ENCODE measurements around the gene MCRS1. TPM values are rescaled to one million over a fixed set of nuclear protein-coding genes. Genes with fewer than 3 reads are reported as not detected.
A peak's percentile ranks its signal among the peaks of the same experiment; 100 is the strongest.

MCRS1 gene
- total RNA-seq, 2 experiments from 2014 or later, result 48.2 to 58.2 TPM

GRCh38 chr12:49580572-49581535 is 12.9 kb upstream of the MCRS1 start:
- H3K27ac Mint-ChIP-seq, result peak overlapping the region; percentile 68
- no peaks in the 10 kb centered on the region for H3K27me3 Mint-ChIP-seq
- CTCF ChIA-PET, result interaction anchor here (0.6 to 3.2 kb wide), 33 partner anchors 10 to 695 kb away, joined by 3 to 20 read pairs (median 3); partner anchors contain the start of genes DNAJC22 and FAM186B

DNA sequence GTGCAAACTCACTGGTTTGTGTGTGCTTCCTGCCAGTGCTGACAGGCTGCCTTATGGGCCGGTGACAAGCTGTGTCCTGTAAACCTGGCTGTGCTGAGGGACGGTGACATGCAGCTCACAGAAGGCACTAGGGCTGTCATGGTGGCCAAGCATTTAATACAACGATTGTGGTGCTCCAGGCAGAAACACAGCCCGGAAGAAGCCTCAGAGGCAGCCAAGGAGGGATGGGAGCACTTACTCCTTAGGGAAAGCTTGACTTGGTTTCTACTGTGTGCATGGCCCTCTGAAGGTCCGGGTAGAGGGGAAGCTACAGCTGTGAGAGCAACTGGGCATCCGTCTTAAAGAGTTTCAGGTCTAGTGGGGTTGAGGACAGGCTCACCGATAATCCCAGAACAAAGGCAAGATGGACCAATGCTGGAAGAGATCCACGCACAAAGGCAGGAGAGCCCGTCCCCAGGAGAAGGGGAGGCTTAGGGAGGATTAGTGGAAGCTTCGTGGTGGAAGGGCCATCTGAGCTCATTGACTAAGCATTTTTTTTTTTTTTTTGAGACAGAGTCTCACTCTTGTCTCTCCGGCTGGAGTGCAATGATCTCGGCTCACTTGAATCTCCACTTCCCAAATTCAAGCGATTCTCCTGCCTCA is 10.7 kb upstream of the MCRS1 start:
- intact Hi-C loops (cut with DNase I, micrococcal nuclease), result no loop called here
- H3K27ac Mint-ChIP-seq, result no peak overlapping the region
- H3K36me3 Mint-ChIP-seq (ENCODE audit: low read depth), result peaks cover 12% of the 10 kb centered on the region
- ATAC-seq, result no peak
- H3K4me3 Mint-ChIP-seq, result no peak overlapping the region
- ChIA-PET POLR2A (no interaction called here), CTCF (interaction anchor here (0.6 to 3.2 kb wide), 4 partner anchors 26 to 1433 kb away, joined by 3 to 20 read pairs (median 4); partner anchors contain the start of gene SPATS2)
- peaks cover 21% of the 10 kb centered on the region for H3K4me1 Mint-ChIP-seq
- H3K9me3 Mint-ChIP-seq (ENCODE audit: low read depth), result no peaks in the 10 kb centered on the region
- H3K27me3 Mint-ChIP-seq, result no peaks in the 10 kb centered on the region
- DNase-seq, result no peak

More at GRCh38 chr12:49580572-49581535, 12.9 kb upstream of the MCRS1 start:
- Mint-ChIP-seq H3K36me3 (ENCODE audit: low read depth) (peaks cover 11% of the 10 kb centered on the region), H3K9me3 (ENCODE audit: low read depth) (no peaks in the 10 kb centered on the region), H3K4me1 (peaks cover 21% of the 10 kb centered on the region), H3K4me3 (no peak overlapping the region)
- DNase-seq, result peak; percentile 77
- intact Hi-C loops (cut with DNase I, micrococcal nuclease), result loop anchor here in 1 of 2 experiments (1.0 to 2.0 kb wide), 3 partner anchors 42 to 223 kb away; partner anchors contain the start of gene PRPF40B
- POLR2A ChIA-PET, result interaction anchor here (0.6 kb wide), 1 partner anchor 182 kb away, joined by 3 read pairs; no protein-coding TSS in a partner anchor
- peak; percentile 84 for ATAC-seq

- no peak overlapping the region for H3K4me3 Mint-ChIP-seq
- H3K36me3 Mint-ChIP-seq (ENCODE audit: low read depth), result peaks cover 11% of the 10 kb centered on the region
- no peak overlapping the region for H3K27ac Mint-ChIP-seq
- no peaks in the 10 kb centered on the region for H3K27me3 Mint-ChIP-seq
- ATAC-seq (no peak), DNase-seq (no peak)
- ChIA-PET CTCF (interaction anchor here (0.5 to 1.3 kb wide), 2 partner anchors 37 to 107 kb away, joined by 3 to 5 read pairs; no protein-coding TSS in a partner anchor), POLR2A (no interaction called here)
- H3K4me1 Mint-ChIP-seq, result peaks cover 21% of the 10 kb centered on the region
- intact Hi-C loops (cut with DNase I, micrococcal nuclease), result no loop called here
- no peaks in the 10 kb centered on the region for H3K9me3 Mint-ChIP-seq (ENCODE audit: low read depth)
Measured at GRCh38 chr12:49577589-49578315, 9.8 kb upstream of the MCRS1 start.

- no peak for DNase-seq
- intact Hi-C loops (cut with DNase I, micrococcal nuclease), result loop anchor here (1.0 to 10.0 kb wide), 13 partner anchors 54 to 599 kb away; partner anchors contain the start of genes PRPF40B (in 2 of the 2), SPATS2 (in 2 of the 2), BCDIN3D (in 1 of the 2) and CERS5 (in 1 of the 2)
- Mint-ChIP-seq H3K4me3 (peak overlapping the region; percentile 90), H3K27ac (peak overlapping the region; percentile 95), H3K27me3 (no peaks in the 10 kb centered on the region), H3K4me1 (peaks cover 37% of the 10 kb centered on the region), H3K36me3 (ENCODE audit: low read depth) (peaks cover 9% of the 10 kb centered on the region), H3K9me3 (ENCODE audit: low read depth) (no peaks in the 10 kb centered on the region)
- ChIA-PET POLR2A (no interaction called here), CTCF (interaction anchor here (0.6 to 1.4 kb wide), 5 partner anchors 12 to 499 kb away, joined by 3 to 4 read pairs (median 3); partner anchors contain the start of gene RHEBL1)
- ATAC-seq, result peak; percentile 37
Measured at GRCh38 chr12:49568442-49569162, 660 bp upstream of the MCRS1 start.

- Mint-ChIP-seq H3K9me3 (ENCODE audit: low read depth) (no peaks in the 10 kb centered on the region), H3K4me3 (peak overlapping the region; percentile 90), H3K27ac (peak overlapping the region; percentile 95), H3K4me1 (peaks cover 37% of the 10 kb centered on the region), H3K36me3 (ENCODE audit: low read depth) (peaks cover 12% of the 10 kb centered on the region), H3K27me3 (no peaks in the 10 kb centered on the region)
- intact Hi-C loops (cut with DNase I, micrococcal nuclease), result loop anchor here (1.0 to 10.0 kb wide), 6 partner anchors 200 to 549 kb away; partner anchors contain the start of genes BCDIN3D (in 1 of the 2), PRKAG1 (in 1 of the 2), RACGAP1 (in 1 of the 2) and SPATS2 (in 1 of the 2)
- ATAC-seq (peak; percentile 31), DNase-seq (no peak)
- ChIA-PET CTCF (interaction anchor here (0.6 to 1.7 kb wide), 7 partner anchors 13 to 553 kb away, joined by 3 to 8 read pairs (median 4); partner anchors contain the start of gene PRPF40B), POLR2A (interaction anchor here (0.7 to 1.2 kb wide), 3 partner anchors 19 to 284 kb away, joined by 4 to 5 read pairs (median 5); no protein-coding TSS in a partner anchor)
Measured at GRCh38 chr12:49567302-49567610, 686 bp downstream of the MCRS1 start.

DNA sequence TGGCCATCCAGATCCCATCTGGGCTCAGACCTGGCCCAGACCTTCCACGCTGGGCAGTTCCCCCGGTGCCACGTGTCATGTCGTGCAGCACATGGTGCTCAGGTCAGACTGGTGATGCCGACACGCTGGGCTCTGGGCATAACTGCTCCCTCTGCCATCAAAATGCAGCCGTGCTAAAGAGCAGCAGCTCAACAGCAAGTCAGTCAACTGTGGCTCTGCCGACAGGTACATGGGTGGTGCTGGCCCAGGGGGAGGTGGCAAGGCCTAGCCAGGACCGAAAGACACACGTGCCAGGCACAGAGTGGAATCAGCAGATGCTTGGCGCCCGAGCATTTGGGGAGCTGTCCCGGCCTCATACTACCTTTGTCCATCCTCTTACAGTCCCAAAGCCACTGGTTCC is 1.6 kb downstream of the MCRS1 start:
- H3K36me3 Mint-ChIP-seq (ENCODE audit: low read depth), result peaks cover 17% of the 10 kb centered on the region
- H3K9me3 Mint-ChIP-seq (ENCODE audit: low read depth), result no peaks in the 10 kb centered on the region
- ATAC-seq (no peak), DNase-seq (no peak)
- H3K4me3 Mint-ChIP-seq, result peak overlapping the region; percentile 90
- CTCF ChIA-PET, result interaction anchor here (0.6 to 1.7 kb wide), 5 partner anchors 14 to 552 kb away, joined by 3 to 8 read pairs (median 3); no protein-coding TSS in a partner anchor
- intact Hi-C loops (cut with DNase I, micrococcal nuclease), result loop anchor here (5.0 to 10.0 kb wide), 3 partner anchors 199 to 458 kb away; partner anchors contain the start of genes BCDIN3D (in 1 of the 2), RACGAP1 (in 1 of the 2) and SPATS2 (in 1 of the 2)
- peaks cover 36% of the 10 kb centered on the region for H3K4me1 Mint-ChIP-seq
- POLR2A ChIA-PET, result no interaction called here
- H3K27ac Mint-ChIP-seq, result no peak overlapping the region
- no peaks in the 10 kb centered on the region for H3K27me3 Mint-ChIP-seq

GRCh38 chr12:49565406-49566265 is 2.3 kb downstream of the MCRS1 start:
- Mint-ChIP-seq H3K4me3 (no peak overlapping the region), H3K9me3 (ENCODE audit: low read depth) (no peaks in the 10 kb centered on the region), H3K36me3 (ENCODE audit: low read depth) (peaks cover 21% of the 10 kb centered on the region), H3K27ac (no peak overlapping the region), H3K27me3 (no peaks in the 10 kb centered on the region), H3K4me1 (peaks cover 35% of the 10 kb centered on the region)
- ChIA-PET CTCF (no interaction called here), POLR2A (no interaction called here)
- ATAC-seq, result no peak
- no peak for DNase-seq
- intact Hi-C loops (cut with DNase I, micrococcal nuclease), result loop anchor here (5.0 to 10.0 kb wide), 3 partner anchors 198 to 459 kb away; partner anchors contain the start of genes BCDIN3D (in 1 of the 2), RACGAP1 (in 1 of the 2) and SPATS2 (in 1 of the 2)

DNA sequence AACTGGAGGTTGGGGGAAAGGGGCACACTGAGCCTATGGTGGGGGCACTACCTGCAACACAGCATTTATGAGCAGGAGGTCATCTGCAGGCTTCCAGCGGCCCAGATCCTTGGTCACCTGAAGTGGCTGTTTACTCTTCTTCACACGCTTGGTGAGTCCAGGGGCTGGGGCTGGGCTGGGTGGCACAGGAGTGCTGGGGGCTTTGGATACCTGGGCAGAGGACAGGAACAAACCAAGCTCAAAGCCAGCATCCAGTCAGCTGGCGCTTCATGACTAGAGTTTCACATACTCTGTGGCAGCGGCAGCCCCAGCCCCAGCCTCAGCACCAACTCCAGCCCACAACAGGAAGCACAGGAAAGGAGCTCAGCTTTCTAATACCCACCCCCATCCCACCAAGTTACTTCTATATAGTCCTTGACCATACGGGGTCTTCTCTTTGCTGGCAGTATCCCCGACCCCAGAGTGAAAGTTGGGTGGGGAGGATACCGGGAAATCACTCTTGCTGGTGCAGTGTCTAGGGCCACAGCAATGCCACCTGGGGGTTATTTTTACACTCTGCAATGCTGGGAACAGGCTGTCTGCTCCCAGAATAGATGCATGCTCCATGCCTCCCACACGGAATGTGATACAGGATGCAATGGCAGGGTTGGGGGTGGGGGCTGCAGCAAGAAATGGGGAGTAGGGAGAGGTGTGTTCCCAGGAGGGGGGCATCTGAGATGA is 3.1 kb downstream of the MCRS1 start:
- peaks cover 22% of the 10 kb centered on the region for H3K36me3 Mint-ChIP-seq (ENCODE audit: low read depth)
- DNase-seq, result no peak
- no peak overlapping the region for H3K27ac Mint-ChIP-seq
- no peak overlapping the region for H3K4me3 Mint-ChIP-seq
- ChIA-PET POLR2A (no interaction called here), CTCF (no interaction called here)
- no peaks in the 10 kb centered on the region for H3K27me3 Mint-ChIP-seq
- intact Hi-C loops (cut with DNase I, micrococcal nuclease), result loop anchor here (5.0 to 10.0 kb wide), 3 partner anchors 198 to 460 kb away; partner anchors contain the start of genes BCDIN3D (in 1 of the 2), RACGAP1 (in 1 of the 2) and SPATS2 (in 1 of the 2)
- H3K9me3 Mint-ChIP-seq (ENCODE audit: low read depth), result no peaks in the 10 kb centered on the region
- peaks cover 34% of the 10 kb centered on the region for H3K4me1 Mint-ChIP-seq
- ATAC-seq, result no peak

Measured in activated CD4-positive, alpha-beta T cell treated with anti-CD3 and anti-CD28 coated beads for 36 hours (primary cell).